Duodenal mucosa (tissue), 2 donors: ENCODE measurements around the gene PCYOX1L.
A peak's percentile ranks its signal among the peaks of the same experiment; 100 is the strongest.

Experiments used
- H3K27ac ChIP-seq: one replicate; pipeline ENCODE4 v1.7.0; 2013; ENCODE audit warnings: low read depth, low read length
- H3K27me3 ChIP-seq, 2 donors: one replicate each; pipeline ENCODE4 v1.7.0; 2013; ENCODE audit warnings: low read length in 2 of 2, control low read depth in 1 of 2; ENCODE audit not compliant: insufficient read depth in 2 of 2, control insufficient read depth in 1 of 2
- H3K36me3 ChIP-seq, 2 donors: one replicate each; pipeline ENCODE4 v1.7.0; 2013; ENCODE audit warnings: low read length in 2 of 2, control low read depth in 1 of 2; ENCODE audit not compliant: insufficient read depth in 2 of 2, control insufficient read depth in 1 of 2
- H3K4me1 ChIP-seq, 2 donors: one replicate each; pipeline ENCODE4 v1.7.0; 2013; ENCODE audit warnings: low read length in 2 of 2, control low read depth in 1 of 2; ENCODE audit not compliant: insufficient read depth in 2 of 2, control insufficient read depth in 1 of 2
- H3K4me3 ChIP-seq, 2 donors: one replicate each; pipeline ENCODE4 v1.7.0; 2013; ENCODE audit warnings: low read length in 2 of 2, low read depth in 1 of 2
- H3K9ac ChIP-seq, 2 donors: one replicate each; pipeline ENCODE4 v1.7.0; 2013; ENCODE audit warnings: low read length in 2 of 2, low read depth in 1 of 2
- H3K9me3 ChIP-seq, 2 donors: one replicate each; pipeline ENCODE4 v1.7.0; 2013; ENCODE audit warnings: low read length in 2 of 2, control low read depth in 1 of 2; ENCODE audit not compliant: control insufficient read depth in 1 of 2

The PCYOX1L gene

GRCh38 chr5:149404746-149405549 lies 47.1 kb downstream of the PCYOX1L start:
- H3K9ac ChIP-seq = peak overlapping the region; percentile 8 to 22
- H3K36me3 ChIP-seq = no peaks in the 10 kb centered on the region
- no peak overlapping the region for H3K4me3 ChIP-seq
- peak overlapping the region; percentile 70 for H3K27ac ChIP-seq
- H3K9me3 ChIP-seq = no peaks in the 10 kb centered on the region
- H3K4me1 ChIP-seq = peaks cover 0 to 4% of the 10 kb centered on the region in 2 donors
- no peaks in the 10 kb centered on the region for H3K27me3 ChIP-seq

GRCh38 chr5:149405550-149406202 lies 47.8 kb downstream of the PCYOX1L start:
- Histone ChIP-seq H3K36me3 (no peaks in the 10 kb centered on the region), H3K4me1 (peaks cover 3 to 7% of the 10 kb centered on the region in 2 donors), H3K9ac (peak overlapping the region in 1 of 2 donors; percentile 8), H3K9me3 (no peaks in the 10 kb centered on the region), H3K27ac (peak overlapping the region; percentile 70), H3K4me3 (peak overlapping the region in 1 of 2 donors; percentile 16), H3K27me3 (no peaks in the 10 kb centered on the region)

- Histone ChIP-seq H3K4me1 (peaks cover 8 to 12% of the 10 kb centered on the region in 2 donors), H3K36me3 (no peaks in the 10 kb centered on the region), H3K27ac (peak overlapping the region; percentile 82), H3K27me3 (no peaks in the 10 kb centered on the region), H3K4me3 (peak overlapping the region; percentile 55 to 71), H3K9me3 (no peaks in the 10 kb centered on the region), H3K9ac (peak overlapping the region in 1 of 2 donors; percentile 63)
These were observed 48.5 kb downstream of the PCYOX1L start for GRCh38 chr5:149406203-149406978.

GRCh38 chr5:149406979-149407306 lies 49.1 kb downstream of the PCYOX1L start:
- peaks cover 8 to 12% of the 10 kb centered on the region in 2 donors for H3K4me1 ChIP-seq
- peak overlapping the region; percentile 63 to 72 for H3K9ac ChIP-seq
- H3K27me3 ChIP-seq = no peaks in the 10 kb centered on the region
- peak overlapping the region; percentile 82 for H3K27ac ChIP-seq
- H3K4me3 ChIP-seq = peak overlapping the region; percentile 55 to 71
- H3K9me3 ChIP-seq = no peaks in the 10 kb centered on the region
- H3K36me3 ChIP-seq = no peaks in the 10 kb centered on the region

GRCh38 chr5:149407323-149408251 lies 49.7 kb downstream of the PCYOX1L start:
- Histone ChIP-seq H3K36me3 (no peaks in the 10 kb centered on the region), H3K9me3 (no peaks in the 10 kb centered on the region), H3K4me1 (peaks cover 8 to 12% of the 10 kb centered on the region in 2 donors), H3K27me3 (no peaks in the 10 kb centered on the region), H3K9ac (peak overlapping the region; percentile 63 to 72), H3K27ac (peak overlapping the region; percentile 82), H3K4me3 (peak overlapping the region; percentile 55 to 71)

- H3K4me1 ChIP-seq = peaks cover 8 to 12% of the 10 kb centered on the region in 2 donors
- H3K9ac ChIP-seq = peak overlapping the region; percentile 63 to 72
- no peaks in the 10 kb centered on the region for H3K9me3 ChIP-seq
- H3K27ac ChIP-seq = peak overlapping the region; percentile 82
- H3K27me3 ChIP-seq = no peaks in the 10 kb centered on the region
- H3K4me3 ChIP-seq = peak overlapping the region; percentile 55 to 71
- H3K36me3 ChIP-seq = no peaks in the 10 kb centered on the region
These were observed 50.6 kb downstream of the PCYOX1L start for GRCh38 chr5:149408252-149409099.

- Histone ChIP-seq H3K27ac (peak overlapping the region; percentile 82), H3K36me3 (no peaks in the 10 kb centered on the region)
These were observed 51.6 kb downstream of the PCYOX1L start for GRCh38 chr5:149409268-149409948.

GRCh38 chr5:149410071-149410470 lies 52.2 kb downstream of the PCYOX1L start:
- Histone ChIP-seq H3K4me1 (peaks cover 8 to 12% of the 10 kb centered on the region in 2 donors), H3K27ac (peak overlapping the region; percentile 27), H3K9me3 (no peaks in the 10 kb centered on the region), H3K9ac (peak overlapping the region; percentile 32 to 63), H3K27me3 (no peaks in the 10 kb centered on the region), H3K36me3 (no peaks in the 10 kb centered on the region), H3K4me3 (peak overlapping the region; percentile 44 to 71)

More at GRCh38 chr5:149409268-149409948, 51.6 kb downstream of the PCYOX1L start:
- H3K4me1 ChIP-seq = peaks cover 8 to 12% of the 10 kb centered on the region in 2 donors
- H3K9ac ChIP-seq = peak overlapping the region; percentile 63 to 72
- no peaks in the 10 kb centered on the region for H3K27me3 ChIP-seq
- peak overlapping the region; percentile 55 to 71 for H3K4me3 ChIP-seq
- H3K9me3 ChIP-seq = no peaks in the 10 kb centered on the region
